COLO668 (cell line): ENCODE results near the gene TEX101.
"Not testable (repeated sequence)": the region's sequence is repeated elsewhere in the genome, so short reads cannot be mapped to it uniquely, and the experiment has no call there.

Source experiments
- DNase-seq: peaks from one replicate; lab custom pipeline; 2025; ENCODE audit not compliant: unreplicated experiment; lab: John Stamatoyannopoulos, UW

The TEX101 gene, protein sequence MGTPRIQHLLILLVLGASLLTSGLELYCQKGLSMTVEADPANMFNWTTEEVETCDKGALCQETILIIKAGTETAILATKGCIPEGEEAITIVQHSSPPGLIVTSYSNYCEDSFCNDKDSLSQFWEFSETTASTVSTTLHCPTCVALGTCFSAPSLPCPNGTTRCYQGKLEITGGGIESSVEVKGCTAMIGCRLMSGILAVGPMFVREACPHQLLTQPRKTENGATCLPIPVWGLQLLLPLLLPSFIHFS

DNA sequence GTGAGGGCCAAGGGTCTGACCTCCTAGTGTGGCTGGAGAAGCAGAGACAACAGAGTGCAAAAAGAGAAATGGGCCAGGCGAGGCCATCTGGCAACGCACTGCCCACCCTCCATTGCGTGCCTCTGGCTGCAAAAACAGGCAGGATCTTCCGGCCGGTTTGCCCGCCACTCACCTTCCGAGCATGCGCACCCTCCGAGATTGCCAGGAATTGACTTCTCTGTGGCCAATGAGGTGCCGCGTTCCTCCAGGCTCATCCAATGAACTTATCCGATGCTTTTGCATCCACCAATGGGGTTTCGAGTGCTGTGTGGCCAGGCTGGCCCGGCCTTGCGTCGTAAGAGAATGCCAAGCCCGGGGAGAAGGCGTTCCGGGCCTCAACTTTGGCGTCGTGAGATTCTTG is at the start of gene TEX101:
TEX101 (plus strand) TSS at position 337 of the 400 bp plus-strand sequence. CDS start 1,030 bp downstream, outside the sequence.
- DNase-seq = no peak

DNA sequence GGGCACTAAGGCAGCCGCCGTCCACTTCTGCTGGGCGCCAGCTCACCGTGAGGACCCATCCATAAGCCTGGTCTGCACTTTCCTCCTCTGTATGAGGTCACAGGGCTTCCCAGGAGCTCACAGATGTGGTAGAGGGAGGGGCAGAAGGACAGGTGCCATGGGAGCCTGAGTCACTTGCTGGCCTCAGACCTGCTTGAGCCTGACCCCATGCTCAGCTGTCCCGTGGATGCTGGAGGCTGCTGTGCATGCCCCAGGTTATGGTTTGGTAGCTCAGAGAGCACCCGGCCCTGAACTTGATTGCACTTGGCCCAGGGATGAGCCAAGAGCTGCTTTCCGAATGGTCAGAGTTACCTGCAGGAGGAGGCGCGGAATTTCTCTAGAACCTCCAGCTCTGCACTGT is 49.0 kb upstream of the TEX101 start:
- DNase-seq = peak; percentile 7

DNA sequence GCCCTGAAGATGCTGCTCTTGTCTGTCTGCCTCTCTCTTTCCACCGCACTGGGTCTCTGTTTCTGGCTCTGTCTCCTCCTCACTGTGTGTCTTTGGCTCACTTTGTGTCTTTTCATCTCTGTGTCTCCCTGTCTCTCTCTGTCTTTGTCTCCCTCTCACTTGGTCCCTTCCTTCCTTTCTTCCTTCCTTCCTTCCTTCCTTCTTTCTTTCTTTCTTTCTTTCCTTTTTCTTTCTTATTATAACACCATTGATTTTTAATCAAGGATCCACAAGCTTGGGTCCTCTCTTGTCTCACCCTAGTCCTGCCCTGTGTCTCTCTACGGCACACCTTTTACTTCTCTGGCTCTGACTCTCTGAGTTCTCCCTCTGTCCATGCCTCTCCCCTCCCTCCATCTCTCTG is 46.9 kb upstream of the TEX101 start:
- DNase-seq = no peak

DNA sequence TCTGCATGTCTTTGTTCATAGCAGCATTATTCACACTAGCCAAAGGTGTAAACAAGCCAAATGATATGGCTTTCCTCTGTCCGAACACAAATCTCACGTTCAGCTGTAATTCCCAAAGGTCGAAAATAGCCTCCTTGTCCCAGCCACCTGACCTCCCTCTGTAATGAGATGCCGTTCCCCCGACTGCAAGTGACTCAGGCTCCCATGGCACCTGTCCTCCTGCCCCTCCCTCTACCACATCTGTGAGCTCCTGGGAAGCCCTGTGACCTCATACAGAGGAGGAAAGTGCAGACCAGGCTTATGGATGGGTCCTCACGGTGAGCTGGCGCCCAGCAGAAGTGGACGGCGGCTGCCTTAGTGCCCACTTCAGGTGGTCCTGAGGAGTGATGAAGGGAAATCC is 45.8 kb upstream of the TEX101 start:
- DNase-seq = peak; percentile 77

DNA sequence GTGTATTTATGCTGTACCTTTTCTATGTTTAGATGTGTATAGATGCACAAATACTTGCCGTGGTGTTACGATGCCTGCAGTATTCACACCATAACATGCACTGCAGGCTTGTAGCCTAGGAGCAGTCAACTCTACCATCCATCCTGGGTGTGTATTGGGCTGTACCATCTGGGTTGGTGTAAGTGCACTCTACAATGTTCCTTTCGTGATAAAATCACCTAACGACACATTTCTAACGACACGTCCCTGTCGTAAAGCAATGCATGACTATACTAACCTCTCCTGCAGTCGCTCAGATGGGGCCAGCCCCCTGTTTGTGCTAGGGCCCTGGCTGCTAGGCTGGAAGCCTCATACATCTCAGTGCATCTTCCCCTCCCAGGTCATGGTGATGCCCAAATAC is 42.8 kb upstream of the TEX101 start:
- DNase-seq = no peak

DNA sequence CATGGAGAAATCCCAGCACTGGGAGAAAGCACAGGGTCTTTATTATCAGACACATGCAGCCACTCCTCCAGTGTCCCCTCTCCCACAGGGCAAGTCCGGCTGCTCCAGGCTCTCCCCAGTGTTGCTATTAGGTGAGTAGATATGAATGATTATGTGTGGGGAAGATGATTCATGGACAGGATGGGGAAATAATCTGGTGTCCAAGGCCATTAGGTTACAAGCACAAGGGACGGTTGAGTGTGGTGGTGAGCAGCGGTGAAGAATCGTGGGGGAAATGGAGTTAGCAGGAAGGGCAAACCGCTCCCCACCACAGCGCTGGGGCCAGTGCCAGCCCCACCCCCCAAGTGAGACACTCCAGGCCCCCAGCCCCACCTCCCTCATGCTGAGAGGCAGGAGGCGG is 42.2 kb upstream of the TEX101 start:
- DNase-seq = no peak

DNA sequence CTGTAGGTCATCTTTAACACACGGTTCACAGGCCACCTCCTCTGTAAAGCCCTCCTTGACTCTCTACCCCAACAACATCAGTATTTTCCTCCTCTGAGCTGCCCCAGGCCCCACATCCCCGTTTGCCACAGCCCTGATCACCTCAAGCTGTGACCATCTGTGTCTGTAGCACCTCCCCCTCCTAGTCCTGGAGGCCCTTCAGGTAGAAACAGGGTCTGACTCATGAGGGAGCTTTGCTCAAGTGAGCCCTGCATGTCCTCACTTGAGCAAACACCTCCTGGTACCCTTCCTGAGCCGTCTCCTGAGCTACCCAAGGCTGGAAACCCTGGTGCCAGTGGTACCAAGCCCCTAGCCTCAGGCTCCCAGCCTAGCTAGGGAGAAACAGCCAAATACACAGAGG is 37.1 kb upstream of the TEX101 start:
- DNase-seq = not testable (repeated sequence)

DNA sequence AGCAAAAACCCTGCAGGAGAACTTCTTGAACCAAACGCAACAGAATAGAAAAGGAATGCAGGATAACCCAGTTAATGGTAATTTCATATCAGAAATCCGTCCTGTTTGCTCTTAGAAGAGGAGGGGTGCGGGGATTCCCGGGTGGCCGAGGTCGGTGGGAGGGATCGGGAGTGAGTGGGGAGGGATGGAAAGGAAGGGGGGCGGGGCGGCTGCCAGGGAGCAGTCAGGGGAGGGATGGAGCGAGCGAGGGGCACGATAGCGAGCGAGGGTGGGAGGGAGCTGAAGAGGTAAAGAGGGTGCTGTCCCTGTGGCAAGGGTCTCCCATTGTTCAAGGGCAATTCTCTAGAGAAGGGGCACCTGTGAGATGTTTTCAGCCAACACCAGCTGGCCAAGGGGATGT is 34.7 kb upstream of the TEX101 start:
- DNase-seq = no peak

DNA sequence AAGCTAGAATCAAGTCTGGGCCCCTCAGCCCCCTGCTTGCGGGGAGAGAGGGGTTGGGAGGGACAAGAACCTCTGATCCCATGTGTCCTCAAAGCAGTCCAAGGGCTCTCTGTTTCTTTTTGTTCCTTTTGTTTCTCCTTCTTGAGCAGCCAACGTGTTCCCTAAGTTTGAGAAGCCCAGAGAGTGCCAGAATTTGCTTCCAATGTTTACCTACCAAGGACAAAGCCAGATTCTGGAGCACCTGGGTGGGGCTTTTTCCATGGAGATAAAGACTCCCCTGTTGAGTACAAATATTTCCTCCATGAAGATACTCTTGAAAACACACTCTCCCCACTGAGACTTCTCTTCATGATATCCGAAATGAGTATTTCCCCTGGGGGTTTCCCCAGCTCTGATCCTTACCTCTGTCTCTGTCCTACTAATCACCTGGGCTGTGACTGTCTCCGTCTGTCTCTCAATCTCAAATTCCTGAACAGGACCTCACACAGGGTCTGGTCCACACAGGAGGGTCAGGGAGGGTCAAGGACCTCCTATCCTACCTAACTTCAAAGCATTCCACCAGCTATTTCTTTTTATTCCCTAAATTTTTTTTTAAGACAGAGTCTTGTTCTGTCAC is 33.8 kb upstream of the TEX101 start:
- DNase-seq = no peak

DNA sequence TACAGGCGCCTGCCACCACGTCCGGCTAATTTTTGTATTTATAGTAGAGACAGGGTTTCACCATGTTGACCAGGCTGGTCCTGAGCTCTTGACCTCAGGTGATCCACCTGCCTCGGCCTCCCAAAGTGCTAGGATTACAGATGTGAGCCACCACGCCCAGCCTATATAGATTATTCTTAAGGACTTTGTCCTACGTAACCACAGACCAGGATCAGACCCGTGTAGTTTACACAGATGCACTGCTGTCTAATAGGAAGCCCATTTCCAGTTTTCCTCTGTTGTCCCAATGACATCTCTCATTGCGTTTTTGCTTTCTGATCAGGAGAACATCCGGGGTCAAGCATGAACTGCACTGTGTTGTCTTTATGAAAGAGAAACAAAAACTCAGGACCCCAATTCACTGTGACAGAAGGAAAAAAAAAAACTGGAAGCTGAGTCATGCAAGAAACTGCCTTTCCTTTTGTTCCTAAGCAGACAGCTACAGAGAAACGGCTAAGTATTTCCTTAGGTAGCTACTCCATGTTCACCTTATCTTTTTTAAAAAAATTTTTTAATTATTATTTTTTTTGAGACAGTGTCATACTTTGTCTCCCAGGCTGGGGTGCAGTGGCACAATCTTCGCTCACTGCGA is 32.0 kb upstream of the TEX101 start:
- peak; percentile 41 for DNase-seq

DNA sequence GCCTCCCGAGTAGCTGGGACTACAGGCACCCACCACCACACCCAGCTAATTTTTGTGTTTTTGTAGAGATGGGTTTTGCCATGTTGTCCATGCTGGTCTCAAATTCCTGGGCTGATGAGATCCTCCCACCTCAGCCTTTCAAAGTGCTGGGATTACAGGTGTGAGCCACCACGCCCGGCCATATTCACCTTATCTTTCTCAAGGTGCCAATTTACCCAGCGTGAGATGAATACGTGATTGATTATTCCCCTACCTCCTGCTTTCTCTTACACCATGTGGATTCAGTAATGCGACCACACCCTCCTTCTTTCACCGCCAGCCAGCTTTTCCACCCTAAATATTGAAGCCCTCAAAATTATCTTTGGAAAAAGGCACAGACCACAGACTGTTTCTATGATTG is 31.4 kb upstream of the TEX101 start:
- not testable (repeated sequence) for DNase-seq

DNA sequence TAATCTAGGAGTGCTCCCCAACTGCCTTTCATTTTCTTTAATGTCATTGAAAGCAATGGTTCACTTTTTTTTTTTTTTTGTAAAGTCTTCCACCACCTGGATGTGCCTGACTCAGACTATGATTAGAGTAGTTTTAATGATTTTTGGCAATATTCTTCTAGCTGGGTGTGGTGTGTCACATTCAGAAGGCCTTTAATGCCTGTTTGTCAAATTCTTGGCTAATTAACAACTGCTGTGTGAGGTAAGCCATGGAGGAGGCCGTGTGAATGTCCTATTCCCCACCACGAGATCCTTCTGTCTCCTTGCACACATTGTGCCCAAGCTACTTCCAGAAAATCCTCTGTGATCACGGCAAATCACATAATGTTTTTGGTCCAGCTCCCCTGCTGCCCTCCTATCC is 30.9 kb upstream of the TEX101 start:
- not testable (repeated sequence) for DNase-seq

DNA sequence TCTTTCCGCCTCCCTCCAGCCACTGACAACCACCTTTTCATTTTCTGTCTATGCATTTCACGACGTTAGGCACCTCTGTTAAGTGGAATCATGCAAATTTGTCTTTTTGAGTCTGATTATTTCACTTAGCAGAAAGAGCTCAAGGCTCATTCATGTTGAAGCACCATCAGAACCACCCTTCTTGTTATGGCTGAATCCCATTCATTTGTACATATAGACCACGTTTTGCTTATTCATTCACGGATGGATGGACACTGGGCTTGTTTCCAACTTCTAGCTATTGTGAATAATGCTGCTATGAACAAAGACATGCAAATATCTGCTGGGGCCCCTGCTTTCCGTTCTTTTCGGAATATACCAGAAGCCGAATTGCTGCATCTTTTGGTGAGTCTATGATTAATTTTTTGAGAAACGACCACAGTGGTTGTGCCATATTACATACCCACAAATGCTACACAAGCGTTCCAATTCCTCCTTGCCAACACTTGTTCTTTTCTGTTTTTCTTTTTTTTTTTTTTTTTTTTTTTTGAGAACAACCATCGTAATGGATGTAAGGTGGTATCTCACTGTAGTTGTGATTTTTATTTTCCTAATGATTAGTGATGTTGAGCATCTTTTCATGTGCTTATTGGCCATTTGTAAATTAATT is 23.7 kb upstream of the TEX101 start:
- peak; percentile 88 for DNase-seq

DNA sequence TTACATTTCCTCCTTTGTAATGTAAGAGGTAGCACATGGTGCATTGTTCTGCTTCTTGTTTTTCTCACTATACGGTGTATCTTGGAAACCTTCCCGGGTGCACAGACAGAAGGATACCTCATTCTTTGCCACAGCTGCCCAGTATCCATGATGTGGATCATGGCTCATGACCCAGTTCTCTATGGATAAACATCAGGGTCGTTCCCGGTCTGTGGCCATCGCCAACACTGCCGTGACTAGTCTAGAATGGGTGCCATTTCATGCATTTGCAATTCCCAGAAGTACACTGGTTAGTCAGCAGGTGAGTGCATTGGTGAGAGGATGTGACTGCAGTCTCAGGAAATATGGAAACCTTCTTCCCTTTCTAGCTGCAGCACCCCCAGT is 23.1 kb upstream of the TEX101 start:
- peak; percentile 36 for DNase-seq

DNA sequence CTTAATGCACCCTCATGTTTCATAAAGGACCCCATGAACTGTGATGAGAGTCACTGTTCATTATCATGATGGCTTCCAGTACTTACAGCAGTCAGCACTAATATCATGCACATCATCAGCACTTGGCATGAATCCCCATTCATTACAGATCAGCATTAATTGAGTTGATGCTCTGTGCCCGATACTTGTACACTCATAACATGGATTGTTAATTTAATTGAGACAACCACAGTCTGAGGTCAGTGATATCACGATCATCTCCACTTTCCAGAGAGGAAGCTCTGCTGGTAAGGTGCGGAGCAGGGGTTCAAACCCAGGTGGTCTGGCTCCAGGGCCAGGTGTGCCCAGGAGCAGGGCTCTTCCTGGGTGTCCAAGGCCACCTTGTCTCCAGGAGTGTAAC is 21.2 kb upstream of the TEX101 start:
- not testable (repeated sequence) for DNase-seq

DNA sequence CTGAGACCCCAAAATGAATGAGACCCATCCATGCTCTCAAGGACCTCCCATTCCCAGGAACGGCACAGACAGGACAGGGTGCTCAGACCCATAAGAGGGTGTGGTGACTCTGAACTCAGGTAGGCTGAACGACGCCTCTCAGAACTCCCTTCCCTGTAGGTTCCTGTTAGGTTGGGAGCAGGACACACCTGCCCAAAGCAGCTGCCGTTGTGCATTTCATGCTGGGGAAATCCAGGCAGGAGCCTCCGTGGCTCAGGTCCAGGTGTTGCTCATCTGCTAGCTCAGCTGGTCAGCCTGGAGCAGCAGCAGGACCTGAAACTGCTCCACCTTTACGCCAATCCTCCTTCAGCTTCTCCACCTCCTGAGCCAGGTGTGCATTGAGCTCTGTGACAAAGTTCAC is 19.1 kb upstream of the TEX101 start:
- DNase-seq = peak; percentile 93

DNA sequence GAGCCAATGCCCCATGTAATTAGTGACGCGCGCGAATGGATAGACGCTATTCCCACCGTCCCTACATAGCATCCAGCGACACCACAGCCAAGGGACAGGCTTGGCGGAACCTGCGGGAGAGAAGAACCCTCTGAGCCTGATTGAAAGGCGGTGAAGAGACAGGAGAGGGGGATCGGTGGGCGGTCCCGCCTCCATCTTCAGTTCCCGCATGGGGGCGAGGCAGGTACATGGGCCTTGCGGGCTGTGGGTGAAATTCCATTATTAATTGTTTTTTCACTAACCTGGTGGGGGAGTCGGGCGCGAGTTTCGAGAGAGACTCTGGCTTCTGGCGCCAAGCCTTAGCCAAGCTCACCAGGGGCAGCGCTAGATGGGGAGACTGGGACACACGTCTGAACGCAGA is 8.4 kb upstream of the TEX101 start:
- DNase-seq = no peak

DNA sequence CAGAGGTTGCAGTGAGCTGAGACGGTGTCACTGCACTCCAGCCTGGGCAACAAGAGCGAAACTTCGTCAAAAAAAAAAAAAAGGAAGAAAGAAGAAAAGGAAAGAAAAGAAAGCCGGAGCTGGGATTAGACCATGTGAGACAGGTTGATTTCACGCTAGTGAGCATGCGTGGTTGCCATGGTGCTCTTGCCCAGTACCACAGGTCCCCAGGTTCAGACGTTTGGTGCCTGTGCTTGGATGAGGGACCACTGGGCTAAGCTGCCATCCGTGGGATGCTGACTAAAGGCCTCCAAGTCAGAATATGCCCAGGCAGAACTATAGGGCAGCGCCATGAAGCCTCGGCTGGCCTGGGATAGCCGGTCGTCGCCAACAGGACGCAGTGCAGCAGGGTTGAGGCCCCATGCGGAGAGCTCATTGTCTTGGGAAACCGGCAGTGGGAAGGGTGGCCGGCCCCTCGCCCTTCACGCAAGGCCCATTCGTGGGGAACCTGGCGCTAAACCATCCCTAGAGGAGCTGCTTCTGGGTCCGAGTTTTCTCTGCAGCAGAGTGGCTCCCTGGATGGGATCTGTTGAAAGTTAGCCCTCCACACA is 7.2 kb upstream of the TEX101 start:
- DNase-seq = no peak

DNA sequence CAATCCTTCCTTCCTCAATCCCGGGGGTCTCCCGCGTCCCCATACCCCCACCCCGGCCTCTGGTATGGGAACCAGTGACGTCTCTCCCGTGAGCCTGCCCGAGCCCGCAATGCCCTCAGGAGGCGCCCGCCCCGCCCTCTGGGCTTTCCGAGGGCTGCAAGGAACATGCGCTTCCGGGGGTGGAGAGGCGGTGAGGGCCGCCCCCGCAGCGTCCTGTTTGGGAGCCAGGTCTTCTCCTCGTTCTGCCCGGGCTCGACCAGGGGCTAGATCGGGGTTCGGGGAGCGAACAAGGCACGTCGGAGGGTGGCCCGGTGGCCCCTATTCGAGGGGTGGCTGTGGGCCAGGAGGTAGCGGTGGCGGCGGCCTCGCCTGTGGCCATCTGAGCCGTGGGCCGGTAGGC is 6.6 kb upstream of the TEX101 start:
- no peak for DNase-seq

DNA sequence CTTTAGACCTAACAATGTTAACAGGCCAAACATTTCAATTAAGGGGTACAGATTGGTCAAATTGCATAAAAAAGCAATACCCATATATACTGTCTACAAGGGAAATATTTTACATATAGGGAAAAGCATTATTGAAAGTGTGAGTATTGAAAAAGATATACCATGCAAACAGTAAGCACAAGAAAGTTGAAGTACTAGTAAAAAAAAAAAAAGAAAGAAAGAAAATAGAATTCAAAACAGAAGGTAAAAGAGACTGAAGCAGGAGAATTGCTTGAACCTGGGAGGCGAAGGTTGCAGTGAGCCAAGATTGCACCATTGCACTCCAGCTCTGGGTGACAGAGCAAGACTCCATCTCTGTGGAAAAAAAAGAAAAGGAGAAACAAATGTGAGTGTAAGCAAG is 5.3 kb upstream of the TEX101 start:
- DNase-seq = no peak

DNA sequence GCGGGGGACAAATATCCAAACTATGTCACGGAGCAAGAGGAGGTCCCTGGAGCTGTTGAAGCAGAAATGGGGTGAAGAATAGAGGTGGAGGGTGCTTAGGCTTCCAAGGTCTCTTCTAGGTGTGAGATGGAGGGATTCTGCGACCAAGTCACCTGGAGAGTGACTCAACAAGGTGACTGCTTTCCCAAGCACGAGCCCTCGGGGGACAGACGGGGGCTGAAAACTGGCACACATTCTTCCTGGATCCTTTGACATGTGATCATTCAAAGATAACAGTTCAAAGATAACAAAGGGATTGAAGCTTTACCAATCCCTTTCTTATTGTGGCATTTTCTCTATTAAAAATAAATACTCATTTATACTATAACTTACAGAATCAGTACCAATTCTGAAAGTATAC is 2.2 kb upstream of the TEX101 start:
- DNase-seq = no peak
